Measurements from ENCODE around the gene ZNF280C.

Gene ZNF280C

DNA sequence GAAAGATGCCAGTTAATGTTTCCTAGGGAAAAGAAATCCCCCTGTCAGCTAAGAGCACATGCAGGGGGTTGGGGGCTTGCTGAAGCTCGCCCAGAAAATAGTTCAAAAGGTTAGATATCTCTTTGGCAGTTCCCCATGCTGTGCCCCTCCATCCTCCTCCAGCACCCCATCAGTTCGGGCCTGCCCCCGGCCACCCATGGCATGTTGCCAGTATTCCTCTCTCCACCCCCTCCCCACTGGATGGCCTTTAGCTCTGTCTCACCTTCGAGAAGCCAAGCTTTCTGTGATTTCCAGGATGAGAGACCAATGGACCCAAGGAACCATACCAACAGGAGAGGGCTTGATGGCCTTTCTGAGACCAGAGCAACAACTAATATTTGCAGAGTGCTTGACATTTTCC lies 91.8 kb downstream of the ZNF280C start:
- no peak for DNase-seq (ENCODE audit: low spot score)

- no peak for DNase-seq (ENCODE audit: low spot score)
Measured at GRCh38 chrX:130176354-130176776, 92.3 kb downstream of the ZNF280C start.

- no peak for DNase-seq (ENCODE audit: low spot score)
Measured at GRCh38 chrX:130174937-130175336, 93.8 kb downstream of the ZNF280C start.

GRCh38 chrX:130174045-130174704 lies 94.5 kb downstream of the ZNF280C start:
- no peak for DNase-seq (ENCODE audit: low spot score)

DNA sequence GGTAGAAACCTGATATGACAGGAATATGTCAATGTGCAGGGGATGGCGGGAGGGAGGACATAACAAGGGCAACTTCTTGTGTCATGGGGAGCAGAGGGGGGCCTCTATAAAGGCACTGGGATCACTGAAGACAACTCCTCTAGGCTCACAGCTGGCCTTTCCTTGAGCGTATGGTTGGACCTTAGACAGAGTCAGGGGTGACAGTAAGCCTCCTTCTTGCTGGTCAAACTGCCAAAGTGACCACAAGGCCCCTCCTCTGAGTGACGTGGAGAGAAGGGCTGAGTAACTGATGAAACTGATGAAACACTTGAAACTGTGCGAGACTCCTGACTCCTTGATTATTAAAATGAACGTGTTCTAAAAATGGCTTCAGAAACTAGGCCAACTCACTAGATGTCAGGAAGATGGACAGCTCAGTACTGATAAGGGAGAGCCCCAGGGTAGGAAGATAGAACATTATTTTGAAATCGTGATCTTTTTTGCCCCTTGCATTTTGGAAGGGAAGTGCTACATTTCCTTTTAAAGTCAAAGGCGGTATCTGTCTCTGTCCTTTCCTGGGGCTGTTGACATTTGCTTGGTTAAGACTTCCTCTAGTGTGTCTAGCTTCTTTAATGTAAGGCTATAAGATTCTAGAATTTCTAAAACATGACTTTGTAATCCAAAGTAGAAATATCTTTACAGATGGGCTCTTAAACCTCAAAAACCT lies 95.4 kb downstream of the ZNF280C start:
- no peak for DNase-seq (ENCODE audit: low spot score)

DNA sequence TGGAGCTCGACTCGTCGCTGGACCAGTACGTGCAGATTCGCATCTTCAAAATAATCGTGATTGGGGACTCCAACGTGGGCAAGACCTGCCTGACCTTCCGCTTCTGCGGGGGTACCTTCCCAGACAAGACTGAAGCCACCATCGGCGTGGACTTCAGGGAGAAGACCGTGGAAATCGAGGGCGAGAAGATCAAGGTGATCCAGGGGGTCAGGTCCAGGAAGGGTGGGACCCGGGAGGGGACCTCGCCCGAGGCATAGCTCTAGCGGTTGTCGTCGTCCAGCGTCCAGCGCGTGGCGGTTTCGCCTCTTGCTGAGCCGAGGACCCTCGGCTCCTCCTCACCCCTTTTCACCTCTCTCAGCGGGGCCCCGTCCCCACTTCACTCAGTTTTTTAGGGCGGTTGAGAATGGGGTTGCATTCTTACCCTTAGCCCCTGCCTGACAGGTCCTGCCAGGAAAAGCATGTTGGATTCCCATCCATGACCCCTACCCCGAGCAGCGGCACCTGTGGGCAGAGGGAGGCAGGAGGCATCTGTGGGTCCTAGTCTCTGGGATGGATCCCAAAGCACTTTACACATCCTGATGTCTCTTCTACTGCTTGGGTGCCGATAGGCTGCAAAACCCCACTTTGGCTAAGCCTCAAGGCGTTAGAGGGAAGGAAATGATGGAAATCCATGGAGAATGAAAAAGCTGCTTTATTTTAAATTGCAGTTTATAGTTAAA lies 96.4 kb downstream of the ZNF280C start:
- DNase-seq (ENCODE audit: low spot score) = no peak

- peak; percentile 60 for DNase-seq (ENCODE audit: low spot score)
Measured at GRCh38 chrX:130171446-130172126, 97.1 kb downstream of the ZNF280C start, which contains the start of gene RAB33A. RAB33A (plus strand) TSS chrX:130171962; CDS start chrX:130172063, 101 bp downstream.

GRCh38 chrX:130170752-130171445 lies 97.8 kb downstream of the ZNF280C start:
- DNase-seq (ENCODE audit: low spot score) = peak; percentile 83

GRCh38 chrX:130167040-130167439 lies 101.7 kb downstream of the ZNF280C start:
- DNase-seq (ENCODE audit: low spot score) = no peak

DNA sequence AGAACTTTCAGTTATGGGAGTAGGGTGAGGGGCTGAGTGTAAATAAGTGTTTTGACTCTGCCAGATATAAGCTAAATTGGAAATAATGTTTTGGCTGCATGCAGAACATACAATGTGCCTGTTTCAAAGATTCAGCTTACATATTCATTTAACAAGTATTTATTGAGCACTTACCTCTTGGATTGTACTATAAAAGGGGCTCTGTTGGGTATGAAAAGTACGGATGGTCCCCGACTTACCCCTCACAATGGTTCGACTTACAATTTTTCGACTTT lies 102.3 kb downstream of the ZNF280C start:
- no peak for DNase-seq (ENCODE audit: low spot score)

GRCh38 chrX:130165703-130166502 lies 102.8 kb downstream of the ZNF280C start, which contains the start of gene AIFM1:
AIFM1 (minus strand) TSS chrX:130165841; CDS start chrX:130165656, 185 bp downstream.
- peak; percentile 90 for DNase-seq (ENCODE audit: low spot score)

GRCh38 chrX:130165181-130165702 lies 103.5 kb downstream of the ZNF280C start:
- peak; percentile 32 for DNase-seq (ENCODE audit: low spot score)

GRCh38 chrX:130163398-130163797 lies 105.3 kb downstream of the ZNF280C start:
- no peak for DNase-seq (ENCODE audit: low spot score)

DNA sequence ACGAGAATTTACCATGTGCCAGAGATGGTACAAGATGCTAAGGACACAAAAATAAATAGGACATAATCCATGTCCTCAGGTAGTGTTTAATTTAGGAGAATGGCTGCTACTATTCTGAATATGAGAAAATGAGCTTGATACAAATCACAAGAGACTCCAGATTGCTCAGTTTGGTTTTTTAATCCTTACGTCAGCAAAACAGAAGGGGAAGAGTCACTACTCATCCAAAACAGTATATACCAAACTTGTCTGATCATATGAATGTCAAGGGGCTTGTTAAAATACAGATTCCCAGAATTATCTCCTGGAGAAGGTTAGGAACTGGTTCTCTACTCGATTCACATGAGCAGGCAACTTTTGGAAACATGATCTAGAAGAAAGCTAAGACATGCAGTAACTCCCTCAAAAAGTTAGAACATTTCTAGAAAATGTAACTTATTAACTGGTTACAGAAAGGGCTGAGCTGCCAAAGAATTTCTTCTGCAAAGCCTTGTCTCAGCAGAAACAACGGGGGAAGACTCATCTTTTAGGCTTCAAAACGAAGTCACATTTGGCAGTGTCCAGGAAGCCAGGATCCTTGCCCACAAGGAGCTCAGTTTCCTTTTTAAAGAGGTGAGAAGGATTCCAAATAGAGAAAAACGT lies 106.5 kb downstream of the ZNF280C start:
- DNase-seq (ENCODE audit: low spot score) = no peak

DNA sequence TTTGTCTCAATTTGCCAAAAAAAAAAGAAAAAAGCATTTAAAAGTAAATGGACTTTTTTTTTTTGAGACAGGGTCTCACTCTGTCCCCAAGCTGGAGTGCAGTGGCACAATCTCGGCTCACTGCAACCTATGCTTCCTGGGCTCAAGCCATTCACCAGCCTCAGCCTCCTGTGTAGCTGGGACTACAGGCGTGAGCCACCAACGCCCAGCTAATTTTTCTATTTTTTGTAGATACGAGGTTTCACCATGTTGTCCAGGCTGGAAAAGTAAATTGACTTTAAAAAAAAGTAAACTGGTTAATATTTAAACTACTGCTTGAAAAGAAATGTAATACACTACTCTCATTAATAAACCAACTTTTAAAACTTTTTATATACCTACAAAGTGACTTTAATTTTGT lies 108.9 kb downstream of the ZNF280C start:
- DNase-seq (ENCODE audit: low spot score) = no peak

GRCh38 chrX:130158311-130158710 lies 110.4 kb downstream of the ZNF280C start:
- no peak for DNase-seq (ENCODE audit: low spot score)

DNA sequence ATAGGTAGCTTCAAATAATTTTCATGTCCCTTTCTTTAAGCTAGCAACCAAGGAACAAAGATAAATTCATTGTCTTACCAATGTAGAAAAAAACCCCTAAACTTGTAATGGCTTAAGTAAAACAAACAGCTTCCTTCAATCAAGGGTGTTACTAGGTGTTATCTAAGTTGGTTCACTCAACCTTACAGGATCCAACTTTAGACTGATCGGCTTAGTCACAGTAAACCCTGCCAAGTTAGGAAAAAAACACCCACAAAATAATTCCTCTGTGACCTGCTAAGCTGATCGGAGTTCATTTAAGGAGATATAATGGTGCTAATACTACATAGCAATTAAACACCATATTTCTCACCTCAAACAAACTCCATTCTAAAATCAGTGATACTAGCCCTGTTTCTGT lies 113.1 kb downstream of the ZNF280C start:
- no peak for DNase-seq (ENCODE audit: low spot score)

Measured in D341Med (cell line).